Natural killer cell (primary cell): ENCODE results near the gene BICD2. TPM values are rescaled to one million over a fixed set of nuclear protein-coding genes. Genes with fewer than 3 reads are reported as not detected.

ENCODE experiments used
- ATAC-seq, 3 donors: fragments of 150-1000 bp in 2 of 3; fragments of 200-7000 bp in 1 of 3; cut with Tn5 transposase; 1 replicate in 1 of 3; 2 replicates in 2 of 3; pipeline ENCODE4 v1.10.0; 2021; ENCODE audit warnings: mild to moderate bottlenecking in 2 of 3, moderate library complexity in 2 of 3
- DNase-seq, 2 donors: peaks; one replicate each; pipeline versions ENCODE4 v3.0.0 to v3.0.0-alpha.2; 2013 to 2021; ENCODE audit warnings: mixed read lengths in 1 of 2
- H3K27ac ChIP-seq: one replicate; pipeline ENCODE4 v1.5.1; 2013; ENCODE audit warnings: mild to moderate bottlenecking, low read length
- H3K27me3 ChIP-seq: one replicate; pipeline ENCODE4 v1.6.1; 2013; ENCODE audit warnings: low read length; ENCODE audit not compliant: control insufficient read depth, insufficient read depth
- H3K36me3 ChIP-seq: one replicate; pipeline ENCODE4 v1.6.1; 2013; ENCODE audit warnings: low read length; ENCODE audit not compliant: control insufficient read depth, insufficient read depth
- H3K4me1 ChIP-seq: one replicate; pipeline ENCODE4 v1.6.1; 2013; ENCODE audit warnings: low read length; ENCODE audit not compliant: control insufficient read depth, insufficient read depth
- H3K4me3 ChIP-seq: one replicate; pipeline ENCODE4 v1.5.1; 2013; ENCODE audit warnings: low read length
- H3K9me3 ChIP-seq: one replicate; pipeline ENCODE4 v1.6.1; 2013; ENCODE audit warnings: low read length; ENCODE audit not compliant: control insufficient read depth, insufficient read depth
- H3K27ac Mint-ChIP-seq, 2 donors: one replicate each; pipeline ENCODE4 v1.8.0; 2022; ENCODE audit warnings: mild to moderate bottlenecking in 2 of 2, mixed read lengths in 2 of 2, moderate library complexity in 1 of 2
- H3K27me3 Mint-ChIP-seq, 2 donors: one replicate each; pipeline ENCODE4 v1.8.0; 2022; ENCODE audit warnings: low read depth in 2 of 2, mixed read lengths in 2 of 2
- H3K36me3 Mint-ChIP-seq: one replicate; pipeline ENCODE4 v1.8.0; 2022; ENCODE audit warnings: mixed read lengths
- H3K4me1 Mint-ChIP-seq, 2 donors: one replicate each; pipeline ENCODE4 v1.8.0; 2022; ENCODE audit warnings: mixed read lengths in 2 of 2
- H3K4me3 Mint-ChIP-seq: one replicate; pipeline ENCODE4 v1.8.0; 2022; ENCODE audit warnings: mild to moderate bottlenecking, moderate library complexity, mixed read lengths
- H3K9me3 Mint-ChIP-seq, 2 donors: one replicate each; pipeline ENCODE4 v1.8.0; 2022; ENCODE audit warnings: mixed read lengths in 2 of 2
- WGBS: methylation state at CpG from one replicate; pipeline ENCODE4 v1.1.7; 2013; ENCODE audit warnings: missing lambda C conversion rate; ENCODE audit not compliant: insufficient coverage; 5-methylcytosine and 5-hydroxymethylcytosine counted together
- intact Hi-C: fragments of 100-400 bp; cut with micrococcal nuclease; formaldehyde crosslinking; loops from one replicate; pipeline ENCODE4 v1.14.2; 2022
- total RNA-seq, 4 donors: library from RNA; stranded (reverse); fragments of 120-200 nt in 1 of 4; gene quantifications; one replicate each; pipeline versions ENCODE4 v1.2.3 to v1.2.4, GENCODE V29; 2013 to 2022
- TF ChIP-seq, protein P1 (sequence below): fragments of 200-600 bp; IDR thresholded peaks from one replicate; pipeline ENCODE4 v1.8.0; 2022; ENCODE audit warnings: antibody characterized with exemption

The BICD2 gene
- total RNA-seq, 3 donors from 2014 or later (not counting 1 experiment from before 2014, with no cell fraction given) = 27.0 to 39.7 (median 39.7) TPM

DNA sequence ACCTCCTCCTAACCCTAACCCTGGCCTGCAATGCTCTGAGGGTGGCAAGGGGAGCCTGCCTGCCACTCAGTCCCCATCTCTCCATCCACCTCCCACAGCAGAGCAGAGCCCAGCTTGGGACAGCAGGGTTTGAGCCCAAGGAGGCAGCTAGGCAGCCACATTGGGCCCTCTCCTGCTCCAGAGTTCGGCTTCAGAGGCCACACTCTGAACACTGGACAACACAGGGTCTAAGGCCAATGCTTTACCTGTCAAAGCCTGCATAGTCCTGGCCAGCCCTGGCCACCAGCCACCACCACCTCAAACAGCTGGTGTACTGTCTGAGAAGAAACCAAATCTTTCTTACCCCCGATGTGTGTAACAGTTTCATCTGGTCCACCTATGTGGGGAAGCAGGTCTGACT, 5.2 kb downstream of the BICD2 start:
- peaks cover 0 to 3% of the 10 kb centered on the region in 2 donors for H3K9me3 Mint-ChIP-seq

DNA sequence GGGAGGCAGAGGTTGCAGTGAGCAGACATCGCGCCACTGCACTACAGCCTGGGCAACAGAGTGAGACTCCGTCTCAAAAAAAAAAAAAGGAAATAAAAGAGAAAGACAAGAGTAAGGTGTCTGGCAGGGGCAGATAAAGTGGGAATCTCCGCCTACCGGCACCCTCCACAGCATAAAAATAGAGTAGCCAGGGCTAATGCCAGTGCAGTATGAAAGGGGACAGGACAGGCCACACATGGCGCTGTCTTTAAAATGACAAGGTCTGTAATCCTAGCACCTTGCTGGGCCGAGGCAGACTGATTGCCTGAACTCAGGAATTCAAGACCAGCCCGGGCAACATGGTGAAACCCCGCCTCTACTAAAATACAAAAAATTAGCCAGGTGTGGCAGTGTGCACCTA, 7.8 kb downstream of the BICD2 start:
- peaks cover 26% of the 10 kb centered on the region for H3K4me1 ChIP-seq
- H3K27me3 Mint-ChIP-seq = no peaks in the 10 kb centered on the region
- peaks cover 25 to 52% of the 10 kb centered on the region in 2 donors for H3K4me1 Mint-ChIP-seq

More for the DNA sequence above, 5.2 kb downstream of the BICD2 start:
- DNase-seq (no peak), ATAC-seq (no peak)
- Mint-ChIP-seq H3K27me3 (no peaks in the 10 kb centered on the region), H3K4me1 (peaks cover 32 to 53% of the 10 kb centered on the region in 2 donors), H3K36me3 (no peaks in the 10 kb centered on the region), H3K27ac (peak overlapping the region; percentile 67 to 89), H3K4me3 (no peak overlapping the region)
- Histone ChIP-seq H3K27me3 (no peaks in the 10 kb centered on the region), H3K4me3 (no peak overlapping the region), H3K27ac (no peak overlapping the region), H3K4me1 (peaks cover 37% of the 10 kb centered on the region), H3K36me3 (no peaks in the 10 kb centered on the region), H3K9me3 (peaks cover 3% of the 10 kb centered on the region)
- intact Hi-C loops = no loop called here
- WGBS = 67% methylated on average over 2 of the region's 2 CpGs
- TF ChIP-seq, protein P1, sequence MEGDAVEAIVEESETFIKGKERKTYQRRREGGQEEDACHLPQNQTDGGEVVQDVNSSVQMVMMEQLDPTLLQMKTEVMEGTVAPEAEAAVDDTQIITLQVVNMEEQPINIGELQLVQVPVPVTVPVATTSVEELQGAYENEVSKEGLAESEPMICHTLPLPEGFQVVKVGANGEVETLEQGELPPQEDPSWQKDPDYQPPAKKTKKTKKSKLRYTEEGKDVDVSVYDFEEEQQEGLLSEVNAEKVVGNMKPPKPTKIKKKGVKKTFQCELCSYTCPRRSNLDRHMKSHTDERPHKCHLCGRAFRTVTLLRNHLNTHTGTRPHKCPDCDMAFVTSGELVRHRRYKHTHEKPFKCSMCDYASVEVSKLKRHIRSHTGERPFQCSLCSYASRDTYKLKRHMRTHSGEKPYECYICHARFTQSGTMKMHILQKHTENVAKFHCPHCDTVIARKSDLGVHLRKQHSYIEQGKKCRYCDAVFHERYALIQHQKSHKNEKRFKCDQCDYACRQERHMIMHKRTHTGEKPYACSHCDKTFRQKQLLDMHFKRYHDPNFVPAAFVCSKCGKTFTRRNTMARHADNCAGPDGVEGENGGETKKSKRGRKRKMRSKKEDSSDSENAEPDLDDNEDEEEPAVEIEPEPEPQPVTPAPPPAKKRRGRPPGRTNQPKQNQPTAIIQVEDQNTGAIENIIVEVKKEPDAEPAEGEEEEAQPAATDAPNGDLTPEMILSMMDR = no peak

DNA sequence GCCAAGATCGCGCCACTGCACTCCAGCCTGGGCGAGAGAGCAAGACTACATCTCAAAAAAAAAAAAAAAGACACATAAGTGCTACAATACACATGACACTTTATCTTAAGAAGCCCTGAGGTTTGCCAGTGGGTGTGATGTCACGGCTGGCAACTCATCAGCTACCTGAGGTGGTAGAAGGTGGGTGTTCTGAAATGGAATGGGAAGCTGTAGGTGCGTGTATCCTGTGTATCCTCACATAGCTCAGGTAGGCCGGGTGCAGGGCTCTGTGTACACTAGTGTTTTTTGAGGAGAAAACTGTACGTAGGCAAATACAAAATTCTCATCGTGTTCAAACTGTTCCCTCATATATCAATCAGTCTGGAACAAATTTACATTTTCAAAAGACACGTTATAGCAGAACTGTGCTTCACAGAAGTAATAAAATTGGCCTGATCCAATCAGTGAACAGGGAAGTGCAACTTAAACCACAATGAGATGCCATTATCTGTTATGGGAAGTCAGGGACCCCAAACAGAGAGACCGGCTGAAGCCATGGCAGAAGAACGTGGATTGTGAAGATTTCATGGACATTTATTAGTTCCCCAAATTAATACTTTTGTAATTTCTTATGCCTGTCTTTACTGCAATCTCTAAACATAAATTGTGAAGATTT, 10.4 kb downstream of the BICD2 start:
- Histone ChIP-seq H3K27ac (no peak overlapping the region), H3K27me3 (no peaks in the 10 kb centered on the region), H3K4me1 (peaks cover 14% of the 10 kb centered on the region), H3K4me3 (no peak overlapping the region), H3K36me3 (no peaks in the 10 kb centered on the region), H3K9me3 (peaks cover 3% of the 10 kb centered on the region)
- Mint-ChIP-seq H3K9me3 (peaks cover 0 to 3% of the 10 kb centered on the region in 2 donors), H3K4me1 (peaks cover 32 to 54% of the 10 kb centered on the region in 2 donors), H3K4me3 (no peak overlapping the region), H3K27ac (no peak overlapping the region), H3K27me3 (no peaks in the 10 kb centered on the region), H3K36me3 (no peaks in the 10 kb centered on the region)
- ATAC-seq = no peak
- WGBS = 97% methylated on average over 9 of the region's 11 CpGs
- intact Hi-C loops = no loop called here
- TF ChIP-seq, protein P1 = no peak
- no peak for DNase-seq

More for the DNA sequence above, 7.8 kb downstream of the BICD2 start:
- Mint-ChIP-seq H3K36me3 (no peaks in the 10 kb centered on the region), H3K27ac (no peak overlapping the region), H3K4me3 (no peak overlapping the region), H3K9me3 (peaks cover 0 to 3% of the 10 kb centered on the region in 2 donors)
- DNase-seq (no peak), ATAC-seq (no peak)
- Histone ChIP-seq H3K36me3 (no peaks in the 10 kb centered on the region), H3K27me3 (no peaks in the 10 kb centered on the region), H3K4me3 (no peak overlapping the region), H3K9me3 (peaks cover 3% of the 10 kb centered on the region), H3K27ac (no peak overlapping the region)
- intact Hi-C loops = no loop called here
- TF ChIP-seq, protein P1 = no peak
- 96% methylated on average over 9 of the region's 9 CpGs for WGBS
